Skin epidermis (tissue), 12 donors: ENCODE data around the gene WT1.
"Not testable (repeated sequence)": the region's sequence is repeated elsewhere in the genome, so short reads cannot be mapped to it uniquely, and the experiment has no call there.

ENCODE experiments used
- H3K27ac ChIP-seq, 21 experiments: fragments of 200-600 bp; sonication (generic) in 11 of 21; one replicate each; pipeline ENCODE4 v1.5.0; 2020; ENCODE audit warnings: mild to moderate bottlenecking in 3 of 21, inconsistent platforms in 2 of 21, moderate library complexity in 2 of 21
- H3K4me3 ChIP-seq, 7 experiments: fragments of 200-600 bp; sonication (generic) in 2 of 7; one replicate each; pipeline ENCODE4 v1.5.0; 2020; ENCODE audit warnings: inconsistent platforms in 2 of 7, mild to moderate bottlenecking in 2 of 7, moderate library complexity in 1 of 7

Gene WT1

DNA sequence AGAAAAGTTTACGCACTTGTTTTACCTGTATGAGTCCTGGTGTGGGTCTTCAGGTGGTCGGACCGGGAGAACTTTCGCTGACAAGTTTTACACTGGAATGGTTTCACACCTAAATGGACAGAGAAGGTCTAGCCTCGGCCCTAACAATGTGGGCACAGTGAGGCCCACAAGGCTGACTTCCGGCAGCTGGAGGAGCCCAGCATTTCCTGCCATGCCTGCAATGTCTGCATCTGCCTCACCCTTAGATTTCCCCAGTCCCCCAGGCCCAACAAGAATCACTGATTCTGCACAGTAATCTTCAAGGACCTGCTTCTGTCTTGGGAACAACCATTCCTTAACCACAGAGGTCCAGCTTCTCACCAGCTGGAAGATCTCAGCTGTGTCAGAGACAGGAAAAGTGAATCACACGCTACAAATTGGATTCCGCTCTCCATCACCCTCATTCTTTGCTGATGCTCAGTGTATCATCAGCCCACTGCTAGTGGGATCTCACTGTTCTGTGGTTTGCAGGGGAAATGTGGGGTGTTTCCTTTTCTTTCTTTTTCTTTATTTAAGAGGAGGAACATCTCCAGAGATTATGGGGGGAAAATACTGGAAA is 43.3 kb downstream of the WT1 start:
- Histone ChIP-seq H3K27ac (no peak overlapping the region), H3K4me3 (no peak overlapping the region)

GRCh38 chr11:32391479-32391878 is 43.9 kb downstream of the WT1 start:
- Histone ChIP-seq H3K4me3 (no peak overlapping the region), H3K27ac (no peak overlapping the region)

DNA sequence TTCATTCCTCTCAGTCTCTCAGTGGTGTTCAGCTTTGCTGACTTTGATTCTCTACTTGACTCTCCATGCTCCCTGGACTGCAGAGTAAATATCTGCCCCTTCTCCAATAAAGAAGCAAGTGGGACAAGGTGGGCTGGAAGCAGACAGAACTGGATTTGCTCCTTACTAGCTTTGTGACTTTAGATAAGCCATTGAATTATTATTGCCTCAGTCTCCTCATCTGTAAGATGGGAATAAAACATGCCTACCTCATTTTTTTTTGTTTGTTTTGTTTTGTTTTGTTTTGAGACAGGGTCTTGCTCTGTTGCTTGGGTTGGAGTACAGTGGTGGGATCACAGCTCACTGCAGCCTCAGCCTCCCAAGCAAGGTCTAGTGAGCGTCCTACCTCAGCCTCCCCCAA is 44.6 kb downstream of the WT1 start:
- Histone ChIP-seq H3K27ac (no peak overlapping the region), H3K4me3 (no peak overlapping the region)

DNA sequence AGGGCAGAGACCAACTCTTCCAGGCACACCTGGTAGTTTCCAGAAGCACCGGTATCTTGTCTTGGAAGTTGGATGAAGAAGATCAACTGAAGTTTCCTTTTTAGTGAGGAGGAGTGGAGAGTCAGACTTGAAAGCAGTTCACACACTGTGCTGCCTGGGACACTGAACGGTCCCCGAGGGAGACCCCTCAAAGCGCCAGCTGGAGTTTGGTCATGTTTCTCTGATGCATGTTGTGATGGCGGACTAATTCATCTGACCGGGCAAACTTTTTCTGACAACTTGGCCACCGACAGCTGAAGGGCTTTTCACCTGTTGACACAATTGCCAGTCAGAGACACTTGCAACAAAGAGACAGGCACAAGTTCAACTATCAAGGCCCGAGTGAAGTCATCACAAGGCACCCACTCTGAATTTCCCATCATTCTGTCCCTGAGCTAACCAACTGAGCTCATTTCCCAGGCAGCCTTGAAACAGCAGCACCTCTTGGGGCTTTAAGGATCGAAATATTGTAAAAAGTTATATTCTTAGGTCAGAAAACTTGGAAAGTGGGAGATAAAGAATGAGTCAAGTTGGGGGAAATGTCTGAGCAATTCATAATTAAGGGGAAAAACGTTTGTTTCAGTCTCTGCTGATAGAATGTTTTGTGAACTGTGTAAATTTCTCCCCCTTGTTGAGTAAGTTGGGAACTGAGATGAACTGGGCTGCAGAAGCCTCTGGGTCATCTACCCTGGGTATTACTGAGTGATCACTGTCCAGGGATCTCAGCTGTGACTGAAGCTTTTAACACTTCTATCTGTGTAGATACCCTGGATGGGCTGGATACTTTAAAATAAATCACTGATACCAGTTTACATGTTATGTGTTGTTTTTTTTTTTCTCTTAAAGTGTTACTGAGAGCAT is 46.2 kb downstream of the WT1 start:
- H3K27ac ChIP-seq, result no peak overlapping the region

GRCh38 chr11:32388365-32388764 is 47.0 kb downstream of the WT1 start:
- Histone ChIP-seq H3K4me3 (no peak overlapping the region), H3K27ac (no peak overlapping the region)

More for the DNA sequence above, 46.2 kb downstream of the WT1 start:
- H3K4me3 ChIP-seq, result no peak overlapping the region

- Histone ChIP-seq H3K27ac (no peak overlapping the region), H3K4me3 (no peak overlapping the region)
Observed at GRCh38 chr11:32387411-32387810, 47.9 kb downstream of the WT1 start.

DNA sequence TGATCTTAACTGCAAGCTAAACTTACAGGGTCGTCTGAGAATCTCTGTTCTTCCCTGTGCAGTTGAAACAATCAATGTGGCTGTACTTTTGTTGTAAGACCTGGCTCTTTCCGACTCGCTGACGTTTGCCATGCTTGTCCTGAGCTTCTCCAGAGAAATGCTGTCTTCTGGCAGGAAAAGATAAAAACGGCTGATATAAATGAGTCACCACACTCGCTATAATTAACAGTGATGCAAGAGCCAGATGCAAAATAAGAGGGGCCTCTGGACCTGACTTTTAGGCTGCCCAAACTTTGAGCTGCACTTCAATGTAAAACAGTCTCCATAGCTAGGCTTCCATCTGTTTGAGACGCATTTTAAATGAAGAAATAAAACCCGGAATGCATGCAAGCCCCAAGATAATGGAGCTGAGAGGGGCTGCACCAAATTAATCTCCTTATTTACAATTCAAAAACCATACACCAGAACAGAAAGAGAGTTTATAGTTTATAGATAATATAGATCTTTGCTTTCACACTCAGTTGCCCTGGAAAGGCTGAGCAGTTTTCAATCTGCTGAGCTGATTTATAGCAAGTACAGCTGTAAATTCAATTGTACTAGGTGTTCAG is 48.5 kb downstream of the WT1 start:
- no peak overlapping the region for H3K27ac ChIP-seq
- no peak overlapping the region for H3K4me3 ChIP-seq

GRCh38 chr11:32385998-32386397 is 49.3 kb downstream of the WT1 start:
- H3K27ac ChIP-seq, result no peak overlapping the region
- no peak overlapping the region for H3K4me3 ChIP-seq

- Histone ChIP-seq H3K27ac (no peak overlapping the region), H3K4me3 (no peak overlapping the region)
Observed at GRCh38 chr11:32382339-32383049, 52.8 kb downstream of the WT1 start.

DNA sequence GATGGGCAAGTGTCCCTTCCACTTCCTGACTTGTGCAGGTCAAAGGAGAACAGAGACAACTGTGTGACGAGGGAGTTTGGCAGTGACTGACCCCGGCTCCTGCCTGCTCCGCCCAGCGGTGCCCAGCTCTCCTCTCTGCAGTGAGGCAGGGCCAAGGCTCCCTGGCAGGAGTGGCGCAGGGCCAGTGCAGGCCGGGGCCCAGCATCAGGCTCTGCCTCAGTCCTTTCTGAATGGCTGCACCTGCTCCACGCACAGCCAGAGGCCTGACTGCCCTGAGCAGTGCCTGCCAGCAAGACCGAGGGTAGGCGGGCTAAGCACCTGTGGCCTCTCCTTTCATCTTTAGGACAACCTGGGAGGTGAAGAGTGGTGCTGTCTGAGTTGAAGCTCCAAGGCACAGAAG is 54.2 kb downstream of the WT1 start:
- Histone ChIP-seq H3K27ac (no peak overlapping the region), H3K4me3 (no peak overlapping the region)

GRCh38 chr11:32379719-32380118 is 55.6 kb downstream of the WT1 start:
- H3K4me3 ChIP-seq, result no peak overlapping the region
- no peak overlapping the region for H3K27ac ChIP-seq

DNA sequence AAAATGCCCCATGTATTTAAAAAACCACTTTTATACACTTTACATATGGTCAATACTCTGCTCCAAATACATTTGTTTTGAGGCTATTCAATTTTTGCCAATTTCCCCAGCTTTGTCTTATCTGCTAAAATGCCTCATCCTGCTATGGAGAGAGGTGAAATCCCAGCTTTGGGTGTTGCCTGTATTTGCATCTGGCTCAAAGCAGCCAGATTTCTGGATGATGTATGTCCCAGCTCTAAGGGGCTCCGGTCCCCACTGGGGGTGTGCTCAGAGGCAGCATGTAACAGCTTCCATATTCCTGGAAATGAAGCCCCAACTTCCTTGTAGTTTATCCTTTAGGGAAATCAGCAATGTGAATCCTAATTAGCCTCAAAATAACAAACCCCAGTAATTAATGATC is 59.5 kb downstream of the WT1 start:
- Histone ChIP-seq H3K4me3 (no peak overlapping the region), H3K27ac (no peak overlapping the region)

DNA sequence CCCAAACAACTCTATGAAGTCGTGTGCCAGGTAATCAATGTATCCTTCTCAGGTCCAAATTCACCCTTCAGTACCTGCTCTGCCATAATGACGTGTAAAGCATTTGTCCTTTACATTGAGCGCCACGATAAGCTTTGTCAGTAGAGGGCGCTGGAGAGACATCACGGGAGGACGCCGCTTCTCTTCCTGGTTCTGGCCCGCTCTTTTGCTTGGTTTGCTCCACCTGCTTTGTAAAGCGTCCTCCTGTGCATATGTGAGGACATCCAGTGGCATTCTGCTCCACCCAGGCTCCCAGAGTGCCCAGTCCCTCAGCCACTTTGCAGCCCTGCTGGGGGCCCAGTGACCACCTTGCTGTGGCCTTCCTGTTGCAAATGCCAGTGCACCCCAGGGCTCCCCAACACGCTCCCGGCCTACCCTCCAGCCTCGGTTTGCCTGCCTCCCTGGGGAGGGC is 61.1 kb downstream of the WT1 start:
- no peak overlapping the region for H3K4me3 ChIP-seq
- no peak overlapping the region for H3K27ac ChIP-seq

DNA sequence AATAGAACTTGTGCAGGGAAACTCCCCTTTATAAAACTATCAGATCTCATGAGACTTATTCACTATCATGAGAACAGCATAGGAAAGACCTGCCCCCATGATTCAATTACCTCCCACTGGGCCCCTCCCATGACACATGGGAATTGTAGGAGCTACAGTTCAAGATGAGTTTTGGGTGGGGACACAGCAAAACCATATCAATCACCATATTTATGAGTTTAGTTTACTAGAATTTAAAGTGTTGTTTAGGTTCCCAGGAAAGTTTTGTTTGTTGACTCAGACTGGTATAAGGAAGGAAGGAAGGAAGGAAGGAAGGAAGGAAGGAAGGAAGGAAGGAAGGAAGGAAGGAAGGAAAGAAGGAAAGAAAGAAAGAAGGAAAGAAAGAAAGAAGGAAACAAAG is 65.4 kb downstream of the WT1 start:
- H3K27ac ChIP-seq, H3K4me3 ChIP-seq: not testable (repeated sequence)

- Histone ChIP-seq H3K27ac (no peak overlapping the region), H3K4me3 (no peak overlapping the region)
Observed at GRCh38 chr11:32366666-32367065, 68.7 kb downstream of the WT1 start.

GRCh38 chr11:32365192-32365591 is 70.1 kb downstream of the WT1 start:
- H3K27ac ChIP-seq, result no peak overlapping the region
- H3K4me3 ChIP-seq, result no peak overlapping the region

- Histone ChIP-seq H3K4me3 (no peak overlapping the region), H3K27ac (no peak overlapping the region)
Observed at GRCh38 chr11:32358729-32359128, 76.6 kb downstream of the WT1 start.

DNA sequence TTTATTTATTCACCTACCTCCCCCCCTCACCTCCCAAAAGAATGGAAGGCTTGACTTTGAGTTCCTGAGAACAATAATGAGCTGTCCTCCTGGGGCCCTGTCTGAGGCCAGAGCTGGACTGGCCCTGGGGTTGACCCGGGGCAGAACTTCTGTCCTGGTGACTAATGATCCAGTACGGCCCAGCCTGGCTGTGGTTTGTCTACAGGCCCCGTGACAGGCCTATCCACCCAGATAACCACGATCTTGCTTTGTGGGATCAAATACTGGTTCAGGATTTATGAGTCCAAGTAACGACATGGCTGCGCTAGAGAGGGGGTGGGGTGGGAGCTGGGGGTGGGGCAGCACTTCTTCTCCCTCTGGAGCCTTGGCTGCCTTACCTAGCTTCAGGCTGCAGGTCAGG is 81.5 kb downstream of the WT1 start:
- Histone ChIP-seq H3K27ac (no peak overlapping the region), H3K4me3 (no peak overlapping the region)

- Histone ChIP-seq H3K27ac (peak overlapping the region in 1 of 21 experiments; percentile 29), H3K4me3 (no peak overlapping the region)
Observed at GRCh38 chr11:32348502-32348901, 86.8 kb downstream of the WT1 start.

GRCh38 chr11:32344946-32345345 is 90.4 kb downstream of the WT1 start:
- Histone ChIP-seq H3K27ac (no peak overlapping the region), H3K4me3 (no peak overlapping the region)
